ENCODE measurements around the gene LAPTM4A.
A peak's percentile ranks its signal among the peaks of the same experiment; 100 is the strongest.

Gene LAPTM4A

GRCh38 chr2:20023688-20024087 is 27.7 kb downstream of the LAPTM4A start:
- Mint-ChIP-seq H3K27ac (no peak overlapping the region), H3K27me3 (no peaks in the 10 kb centered on the region), H3K4me3 (no peak overlapping the region), H3K36me3 (peaks cover 40% of the 10 kb centered on the region), H3K9me3 (peaks cover 20% of the 10 kb centered on the region), H3K4me1 (peaks cover 7% of the 10 kb centered on the region)
- ATAC-seq: no peak

GRCh38 chr2:20021405-20022009 is 29.9 kb downstream of the LAPTM4A start:
- ATAC-seq: no peak
- peaks cover 23% of the 10 kb centered on the region for H3K36me3 Mint-ChIP-seq
- H3K27me3 Mint-ChIP-seq: no peaks in the 10 kb centered on the region
- no peak overlapping the region for H3K27ac Mint-ChIP-seq
- peaks cover 18% of the 10 kb centered on the region for H3K9me3 Mint-ChIP-seq
- peaks cover 7% of the 10 kb centered on the region for H3K4me1 Mint-ChIP-seq
- H3K4me3 Mint-ChIP-seq: no peak overlapping the region

- Mint-ChIP-seq H3K4me3 (no peak overlapping the region), H3K27ac (no peak overlapping the region), H3K27me3 (peaks cover 2% of the 10 kb centered on the region)
These were observed 31.7 kb downstream of the LAPTM4A start for GRCh38 chr2:20019747-20020146.

GRCh38 chr2:20018601-20019152 is 32.8 kb downstream of the LAPTM4A start:
- no peak overlapping the region for H3K27ac Mint-ChIP-seq
- H3K9me3 Mint-ChIP-seq: peaks cover 17% of the 10 kb centered on the region
- peaks cover 2% of the 10 kb centered on the region for H3K4me1 Mint-ChIP-seq
- H3K27me3 Mint-ChIP-seq: peaks cover 13% of the 10 kb centered on the region
- peaks cover 16% of the 10 kb centered on the region for H3K36me3 Mint-ChIP-seq
- ATAC-seq: no peak
- H3K4me3 Mint-ChIP-seq: no peak overlapping the region

More at GRCh38 chr2:20019747-20020146, 31.7 kb downstream of the LAPTM4A start:
- H3K9me3 Mint-ChIP-seq: peaks cover 18% of the 10 kb centered on the region
- no peak for ATAC-seq
- H3K36me3 Mint-ChIP-seq: peaks cover 23% of the 10 kb centered on the region
- H3K4me1 Mint-ChIP-seq: peaks cover 7% of the 10 kb centered on the region

GRCh38 chr2:20016346-20016745 is 35.1 kb downstream of the LAPTM4A start:
- H3K4me3 Mint-ChIP-seq: no peak overlapping the region
- H3K4me1 Mint-ChIP-seq: peaks cover 6% of the 10 kb centered on the region
- ATAC-seq: no peak
- H3K9me3 Mint-ChIP-seq: peaks cover 7% of the 10 kb centered on the region
- H3K27ac Mint-ChIP-seq: no peak overlapping the region
- peaks cover 30% of the 10 kb centered on the region for H3K27me3 Mint-ChIP-seq
- H3K36me3 Mint-ChIP-seq: peaks cover under 1% of the 10 kb centered on the region

- Mint-ChIP-seq H3K4me3 (no peak overlapping the region), H3K4me1 (peaks cover 6% of the 10 kb centered on the region), H3K9me3 (peaks cover 6% of the 10 kb centered on the region), H3K27ac (no peak overlapping the region), H3K36me3 (no peaks in the 10 kb centered on the region), H3K27me3 (peaks cover 38% of the 10 kb centered on the region)
- no peak for ATAC-seq
These were observed 35.8 kb downstream of the LAPTM4A start for GRCh38 chr2:20015482-20016083.

- peaks cover 44% of the 10 kb centered on the region for H3K27me3 Mint-ChIP-seq
- no peaks in the 10 kb centered on the region for H3K36me3 Mint-ChIP-seq
- ATAC-seq: no peak
- H3K27ac Mint-ChIP-seq: no peak overlapping the region
- peaks cover 2% of the 10 kb centered on the region for H3K9me3 Mint-ChIP-seq
- H3K4me1 Mint-ChIP-seq: peaks cover 6% of the 10 kb centered on the region
- H3K4me3 Mint-ChIP-seq: peak overlapping the region; percentile 75
These were observed 38.1 kb downstream of the LAPTM4A start for GRCh38 chr2:20013126-20013849.

GRCh38 chr2:20012282-20013125 is 38.9 kb downstream of the LAPTM4A start, which contains the start of gene MATN3:
MATN3 (minus strand) TSS chr2:20012668; CDS start chr2:20012631, 37 bp downstream.
- Mint-ChIP-seq H3K36me3 (no peaks in the 10 kb centered on the region), H3K9me3 (peaks cover 2% of the 10 kb centered on the region), H3K4me1 (peaks cover 6% of the 10 kb centered on the region), H3K27ac (no peak within 1 kb of the TSS), H3K4me3 (peak within 1 kb of the TSS; percentile 75), H3K27me3 (peaks cover 44% of the 10 kb centered on the region)
- ATAC-seq: peak; percentile 66

GRCh38 chr2:20012032-20012281 is 39.5 kb downstream of the LAPTM4A start:
- H3K4me1 Mint-ChIP-seq: peaks cover 6% of the 10 kb centered on the region
- ATAC-seq: no peak
- H3K9me3 Mint-ChIP-seq: peaks cover 2% of the 10 kb centered on the region
- H3K27ac Mint-ChIP-seq: no peak overlapping the region
- no peaks in the 10 kb centered on the region for H3K36me3 Mint-ChIP-seq
- H3K27me3 Mint-ChIP-seq: peaks cover 44% of the 10 kb centered on the region
- peak overlapping the region; percentile 63 for H3K4me3 Mint-ChIP-seq

GRCh38 chr2:20011276-20012031 is 40.0 kb downstream of the LAPTM4A start:
- no peak for ATAC-seq
- Mint-ChIP-seq H3K9me3 (peaks cover 2% of the 10 kb centered on the region), H3K27ac (no peak overlapping the region), H3K4me1 (peaks cover 6% of the 10 kb centered on the region), H3K4me3 (peak overlapping the region; percentile 63), H3K36me3 (no peaks in the 10 kb centered on the region), H3K27me3 (peaks cover 44% of the 10 kb centered on the region)

GRCh38 chr2:20008703-20009102 is 42.7 kb downstream of the LAPTM4A start:
- no peaks in the 10 kb centered on the region for H3K36me3 Mint-ChIP-seq
- no peak overlapping the region for H3K4me3 Mint-ChIP-seq
- peaks cover 31% of the 10 kb centered on the region for H3K27me3 Mint-ChIP-seq
- H3K4me1 Mint-ChIP-seq: peaks cover 6% of the 10 kb centered on the region
- no peak for ATAC-seq
- no peak overlapping the region for H3K27ac Mint-ChIP-seq
- no peaks in the 10 kb centered on the region for H3K9me3 Mint-ChIP-seq

- no peaks in the 10 kb centered on the region for H3K36me3 Mint-ChIP-seq
These were observed 45.4 kb downstream of the LAPTM4A start for GRCh38 chr2:20005891-20006470.

GRCh38 chr2:20005067-20005627 is 46.3 kb downstream of the LAPTM4A start:
- Mint-ChIP-seq H3K4me3 (no peak overlapping the region), H3K36me3 (no peaks in the 10 kb centered on the region), H3K4me1 (no peaks in the 10 kb centered on the region), H3K9me3 (no peaks in the 10 kb centered on the region), H3K27ac (no peak overlapping the region), H3K27me3 (peaks cover 2% of the 10 kb centered on the region)
- no peak for ATAC-seq

More at GRCh38 chr2:20005891-20006470, 45.4 kb downstream of the LAPTM4A start:
- Mint-ChIP-seq H3K9me3 (no peaks in the 10 kb centered on the region), H3K27ac (no peak overlapping the region), H3K27me3 (peaks cover 10% of the 10 kb centered on the region), H3K4me3 (no peak overlapping the region), H3K4me1 (no peaks in the 10 kb centered on the region)
- ATAC-seq: no peak

- no peaks in the 10 kb centered on the region for H3K36me3 Mint-ChIP-seq
- no peaks in the 10 kb centered on the region for H3K9me3 Mint-ChIP-seq
- no peak for ATAC-seq
- no peak overlapping the region for H3K4me3 Mint-ChIP-seq
- peaks cover 4% of the 10 kb centered on the region for H3K27me3 Mint-ChIP-seq
- no peaks in the 10 kb centered on the region for H3K4me1 Mint-ChIP-seq
- H3K27ac Mint-ChIP-seq: no peak overlapping the region
These were observed 50.0 kb downstream of the LAPTM4A start for GRCh38 chr2:20001361-20001863.

Data from stimulated activated memory B cell treated with anti-CD40 and anti-IgM and Interleukin-4, amounts not matched to agents 10 μg/mL and 1 μg/mL and 100 μg/mL, for 72 hours (primary cell).